Endothelial cell of umbilical vein (primary cell): ENCODE measurements around the gene RABEP2. TPM values are rescaled to one million over a fixed set of nuclear protein-coding genes. Genes with fewer than 3 reads are reported as not detected.

Experiments used
- BruUV-seq: library from RNA; stranded (reverse); fragments of 400-500 nt; replicated peaks from 2 replicates; lab custom pipeline; 2021; lab: Mats Ljungman, UMichigan
- CTCF ChIA-PET: fragments of 300-600, 350-600 bp; sonication (Branson Sonifier 250); formaldehyde crosslinking; loops from one replicate; lab custom pipeline; 2021; ENCODE audit warnings: antibody characterized with exemption, inconsistent platforms; lab: Charles Lee
- POLR2A ChIA-PET: fragments of 300-600, 350-600 bp; sonication (Branson Sonifier 250); formaldehyde crosslinking; loops from one replicate; lab custom pipeline; 2021; ENCODE audit warnings: antibody characterized with exemption, inconsistent platforms; lab: Charles Lee
- DNase-seq: peaks from one replicate; pipeline ENCODE4 v3.0.0-alpha.2; 2011; ENCODE audit warnings: low read depth, low spot score
- FAIRE-seq: peaks from 2 replicates; lab custom pipeline; 2011; peaks lifted over from hg19 to GRCh38; lab: Jason Lieb, UNC
- H2AFZ ChIP-seq: 2 replicates; pipeline ENCODE4 v1.6.0; 2012; ENCODE audit warnings: low read depth, low read length, control low read depth, inconsistent platforms
- H3K27ac ChIP-seq: 2 replicates; pipeline ENCODE4 v1.5.1; 2011; ENCODE audit warnings: low read depth, mild to moderate bottlenecking, control low read depth, low read length, moderate library complexity; ENCODE audit not compliant: insufficient read depth
- H3K27me3 ChIP-seq, 2 experiments: 2 replicates each; pipeline versions ENCODE4 v1.6.0 to v1.6.1; 2011; ENCODE audit warnings: low read length in 2 of 2, mixed read lengths in 1 of 2; ENCODE audit not compliant: control insufficient read depth in 2 of 2, insufficient read depth in 2 of 2
- H3K36me3 ChIP-seq, 2 experiments: 2 replicates in 1 of 2; 3 replicates in 1 of 2; pipeline ENCODE4 v1.5.1; 2011; ENCODE audit warnings: low read length in 2 of 2, mild to moderate bottlenecking in 1 of 2, moderate library complexity in 1 of 2; ENCODE audit not compliant: control insufficient read depth in 2 of 2, insufficient read depth in 2 of 2; ENCODE audit errors: extremely low read depth in 1 of 2
- H3K4me1 ChIP-seq: 3 replicates; pipeline ENCODE4 v1.5.1; 2011; ENCODE audit warnings: mild to moderate bottlenecking, low read length; ENCODE audit not compliant: control insufficient read depth, insufficient read depth; ENCODE audit errors: extremely low read depth
- H3K4me2 ChIP-seq: 2 replicates; pipeline ENCODE4 v1.6.1; 2011; ENCODE audit warnings: low read length, control low read depth, mixed read lengths; ENCODE audit not compliant: insufficient read depth
- H3K4me3 ChIP-seq, 3 experiments: fragments of 200-600 bp in 1 of 3; sonication (generic), shearing (Covaris generic) in 1 of 3; replicated peaks in 1 of 3; 2 replicates each; pipeline ENCODE4 v1.5.1; 2011 to 2016; ENCODE audit warnings: control low read depth in 3 of 3, low read length in 3 of 3, mild to moderate bottlenecking in 2 of 3, inconsistent platforms in 1 of 3, low read depth in 1 of 3, moderate library complexity in 1 of 3; ENCODE audit not compliant: insufficient read depth in 1 of 3
- H3K79me2 ChIP-seq: 2 replicates; pipeline ENCODE4 v1.6.0; 2012; ENCODE audit warnings: low read length, inconsistent platforms; ENCODE audit not compliant: control insufficient read depth, insufficient read depth
- H3K9ac ChIP-seq: replicated peaks from 2 replicates; pipeline ENCODE3; 2011; ENCODE audit warnings: low read length, control low read depth; ENCODE audit not compliant: insufficient read depth; ENCODE audit errors: extremely low read depth
- H3K9me1 ChIP-seq: replicated peaks from 3 replicates; pipeline ENCODE4 v1.6.0; 2011; ENCODE audit warnings: mild to moderate bottlenecking, low read length; ENCODE audit not compliant: control insufficient read depth, insufficient read depth; ENCODE audit errors: extremely low read depth
- H3K9me3 ChIP-seq: replicated peaks from 2 replicates; pipeline ENCODE4 v1.5.1; 2012; ENCODE audit warnings: low read length, inconsistent platforms; ENCODE audit not compliant: control insufficient read depth, insufficient read depth
- H4K20me1 ChIP-seq: replicated peaks from 2 replicates; pipeline ENCODE3; 2011; ENCODE audit warnings: mild to moderate bottlenecking, low read length; ENCODE audit not compliant: control insufficient read depth, insufficient read depth; ENCODE audit errors: extremely low read depth
- EZH2 ChIP-seq: IDR thresholded peaks from 2 replicates; pipeline ENCODE4 v1.6.1; 2012; ENCODE audit warnings: borderline replicate concordance, low read depth, mild to moderate bottlenecking, moderate library complexity, low read length, inconsistent platforms; ENCODE audit not compliant: severe bottlenecking
- FOS ChIP-seq: IDR thresholded peaks from 2 replicates; pipeline ENCODE4 v1.6.1; 2011; ENCODE audit warnings: mild to moderate bottlenecking, low read length, moderate library complexity, borderline replicate concordance; ENCODE audit not compliant: insufficient read depth
- GATA2 ChIP-seq: IDR thresholded peaks from 2 replicates; pipeline ENCODE4 v1.7.0; 2011; ENCODE audit warnings: low read depth, mild to moderate bottlenecking, moderate library complexity, mixed read lengths, low read length; ENCODE audit not compliant: insufficient read length, insufficient read depth
- JUN ChIP-seq: IDR thresholded peaks from 2 replicates; pipeline ENCODE4 v1.6.1; 2011; ENCODE audit warnings: borderline replicate concordance, low read depth; ENCODE audit not compliant: insufficient read length, insufficient read depth
- MYC ChIP-seq: IDR thresholded peaks from one replicate; pipeline ENCODE4 v1.6.1; 2011; ENCODE audit warnings: mild to moderate bottlenecking, low read depth, low read length
- POLR2A ChIP-seq: IDR thresholded peaks from 2 replicates; pipeline ENCODE4 v1.6.1; 2012; ENCODE audit warnings: low read depth, mild to moderate bottlenecking, control low read depth, low read length
- POLR2AphosphoS5 ChIP-seq: IDR thresholded peaks from 2 replicates; pipeline ENCODE4 v1.6.1; 2012; ENCODE audit warnings: low read depth, mild to moderate bottlenecking, control low read depth, low read length, moderate library complexity; ENCODE audit not compliant: insufficient read depth
- dilution Hi-C: fragments of 300-500 bp; cut with MboI; formaldehyde crosslinking; loops from one replicate; pipeline ENCODE4 v1.15.0; 2019; ENCODE audit warnings: low sequenced_read_pairs; ENCODE audit not compliant: extremely low pct_ligation_motif_present
- intact Hi-C: fragments of 100-400 bp; cut with micrococcal nuclease; formaldehyde crosslinking; loops from one replicate; pipeline ENCODE4 v1.10.0; 2022
- polyA plus RNA-seq, 4 experiments: library from polyadenylated mRNA; depleted of rRNA in 3 of 4; stranded (reverse) in 3 of 4; unstranded in 1 of 4; fragments of >200 nt; gene quantifications; 2 replicates each; pipeline versions ENCODE4 v1.2.1 to v1.2.3, GENCODE V29; 2011 to 2012; ENCODE audit warnings: missing spikeins in 1 of 4
- total RNA-seq: library from RNA; stranded (reverse); gene quantifications from 2 replicates; pipeline ENCODE4 v1.2.3, GENCODE V29; 2021
- TF ChIP-seq, protein P1 (sequence below), 2 donors: IDR thresholded peaks; 1 replicate in 1 of 2; 2 replicates in 1 of 2; pipeline ENCODE4 v1.5.1; 2011; ENCODE audit warnings: low read length in 2 of 2, mild to moderate bottlenecking in 2 of 2, moderate library complexity in 2 of 2, control low read depth in 1 of 2, inconsistent platforms in 1 of 2, low read depth in 1 of 2; ENCODE audit not compliant: insufficient read depth in 1 of 2; ENCODE audit errors: extremely low read depth in 1 of 2
- TF ChIP-seq, protein P2 (sequence below): IDR thresholded peaks from 2 replicates; pipeline ENCODE4 v1.6.1; 2011; ENCODE audit not compliant: insufficient read depth, insufficient read length

The RABEP2 gene
- total and polyA plus RNA-seq, 2 donors (not counting 3 experiments of a cell fraction or from before 2014, with no cell fraction given), result 25.9 to 37.4 TPM

- H3K79me2 ChIP-seq, result no peaks in the 10 kb centered on the region
- ChIA-PET CTCF (interaction anchor here (4.1 kb wide), 1 partner anchor 20 kb away, joined by 27 read pairs; no protein-coding TSS in a partner anchor), POLR2A (no interaction called here)
- H3K4me1 ChIP-seq, result no peaks in the 10 kb centered on the region
- H3K4me2 ChIP-seq, result no peak overlapping the region
- H2AFZ ChIP-seq, result no peak overlapping the region
- no peak overlapping the region for H3K27ac ChIP-seq
- DNase-seq (no peak), FAIRE-seq (no peak)
- intact Hi-C loops (loop anchor here (2.0 kb wide), 1 partner anchor 62 kb away; the partner anchor contains the start of gene SH2B1), dilution Hi-C loops (no loop called here)
- no peaks in the 10 kb centered on the region for H3K27me3 ChIP-seq
- H3K9ac ChIP-seq, result no peak overlapping the region
- TF ChIP-seq MYC (no peak), JUN (no peak), GATA2 (no peak), POLR2A (no peak), EZH2 (no peak), POLR2AphosphoS5 (no peak), FOS (no peak)
- TF ChIP-seq, protein P1, sequence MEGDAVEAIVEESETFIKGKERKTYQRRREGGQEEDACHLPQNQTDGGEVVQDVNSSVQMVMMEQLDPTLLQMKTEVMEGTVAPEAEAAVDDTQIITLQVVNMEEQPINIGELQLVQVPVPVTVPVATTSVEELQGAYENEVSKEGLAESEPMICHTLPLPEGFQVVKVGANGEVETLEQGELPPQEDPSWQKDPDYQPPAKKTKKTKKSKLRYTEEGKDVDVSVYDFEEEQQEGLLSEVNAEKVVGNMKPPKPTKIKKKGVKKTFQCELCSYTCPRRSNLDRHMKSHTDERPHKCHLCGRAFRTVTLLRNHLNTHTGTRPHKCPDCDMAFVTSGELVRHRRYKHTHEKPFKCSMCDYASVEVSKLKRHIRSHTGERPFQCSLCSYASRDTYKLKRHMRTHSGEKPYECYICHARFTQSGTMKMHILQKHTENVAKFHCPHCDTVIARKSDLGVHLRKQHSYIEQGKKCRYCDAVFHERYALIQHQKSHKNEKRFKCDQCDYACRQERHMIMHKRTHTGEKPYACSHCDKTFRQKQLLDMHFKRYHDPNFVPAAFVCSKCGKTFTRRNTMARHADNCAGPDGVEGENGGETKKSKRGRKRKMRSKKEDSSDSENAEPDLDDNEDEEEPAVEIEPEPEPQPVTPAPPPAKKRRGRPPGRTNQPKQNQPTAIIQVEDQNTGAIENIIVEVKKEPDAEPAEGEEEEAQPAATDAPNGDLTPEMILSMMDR (IDR thresholded peaks at IDR 0.05; ENCODE audit: extremely low read depth in 1 of 2, insufficient read depth in 1 of 2, low read depth in 1 of 2, low read length in 2 of 2), result no peak
- TF ChIP-seq, protein P2, sequence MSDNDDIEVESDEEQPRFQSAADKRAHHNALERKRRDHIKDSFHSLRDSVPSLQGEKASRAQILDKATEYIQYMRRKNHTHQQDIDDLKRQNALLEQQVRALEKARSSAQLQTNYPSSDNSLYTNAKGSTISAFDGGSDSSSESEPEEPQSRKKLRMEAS, result no peak
- no peaks in the 10 kb centered on the region for H4K20me1 ChIP-seq
- H3K9me3 ChIP-seq, result no peaks in the 10 kb centered on the region
- no TSS peak for BruUV-seq
- no peaks in the 10 kb centered on the region for H3K9me1 ChIP-seq
- H3K36me3 ChIP-seq, result peaks cover 0 to 6% of the 10 kb centered on the region in 2 experiments
- peak overlapping the region in 2 of 3 experiments; percentile 70 to 74 for H3K4me3 ChIP-seq
These were observed 658 bp downstream of the RABEP2 start for GRCh38 chr16:28924399-28924761.
